ENCODE measurements around the gene NTPCR. TPM values are rescaled to one million over a fixed set of nuclear protein-coding genes. Genes with fewer than 3 reads are reported as not detected.
"Not testable (repeated sequence)": the region's sequence is repeated elsewhere in the genome, so short reads cannot be mapped to it uniquely, and the experiment has no call there.

Gene NTPCR
- total RNA-seq, 2 donors from 2014 or later = 57.0 to 64.8 TPM

DNA sequence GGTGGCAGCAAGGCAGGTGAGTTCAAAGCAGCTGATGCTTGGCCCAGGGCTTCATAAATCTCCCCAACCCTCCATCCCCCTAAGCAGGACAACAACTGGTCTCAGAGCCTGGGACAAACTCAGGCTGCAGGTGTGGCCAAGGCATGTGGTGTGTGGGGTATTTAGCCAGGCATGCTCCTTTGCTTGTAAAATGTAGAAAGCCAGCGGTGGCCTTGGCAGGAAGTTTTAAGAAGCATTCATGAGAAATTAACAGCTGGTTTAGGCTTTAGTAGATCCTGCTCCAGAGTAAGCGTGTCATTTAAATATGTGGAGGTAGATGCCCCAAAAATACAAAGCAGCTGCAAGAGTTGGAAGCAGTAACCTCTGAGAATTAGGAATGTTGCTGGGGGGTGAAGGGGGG is 44.8 kb downstream of the NTPCR start:
- Histone ChIP-seq H3K9ac (ENCODE audit: low read depth in 2 of 2, low read length in 2 of 2) (no peak overlapping the region), H3K27ac (no peak overlapping the region), H3K4me1 (no peaks in the 10 kb centered on the region), H3K36me3 (no peaks in the 10 kb centered on the region), H3K4me3 (no peak overlapping the region), H3K27me3 (no peaks in the 10 kb centered on the region), H3K9me3 (no peaks in the 10 kb centered on the region)
- intact Hi-C loops (cut with DNase I) = no loop called here
- no peak for DNase-seq
- TF ChIP-seq CTCF (IDR thresholded peaks at IDR 0.05) = no peak

DNA sequence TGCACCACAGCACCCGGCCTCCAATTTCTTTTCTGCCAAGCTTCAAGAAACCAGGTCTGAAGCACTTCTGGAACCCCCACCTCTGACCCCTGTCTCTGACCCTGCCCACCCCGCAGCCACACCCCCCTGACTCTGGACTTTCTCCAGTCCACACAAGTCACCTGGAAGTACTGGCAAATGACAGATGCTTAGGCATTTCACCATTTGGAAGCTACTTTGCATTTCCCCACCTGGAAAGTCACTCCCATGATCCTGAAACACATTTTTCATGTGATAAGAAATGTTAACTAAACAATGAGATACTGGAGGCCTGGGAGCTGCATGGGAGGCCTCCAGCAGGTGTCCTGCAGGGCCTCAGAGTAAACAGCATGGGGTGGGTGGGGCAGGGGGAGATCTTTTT is 45.7 kb downstream of the NTPCR start:
- TF ChIP-seq CTCF (IDR thresholded peaks at IDR 0.05) = no peak
- Histone ChIP-seq H3K27me3 (no peaks in the 10 kb centered on the region), H3K9ac (ENCODE audit: low read depth in 2 of 2, low read length in 2 of 2) (no peak overlapping the region), H3K4me3 (no peak overlapping the region), H3K36me3 (no peaks in the 10 kb centered on the region), H3K4me1 (no peaks in the 10 kb centered on the region), H3K27ac (no peak overlapping the region), H3K9me3 (no peaks in the 10 kb centered on the region)
- intact Hi-C loops (cut with DNase I) = no loop called here
- DNase-seq = no peak

GRCh38 chr1:232998138-232998537 is 47.7 kb downstream of the NTPCR start:
- Histone ChIP-seq H3K9me3 (no peaks in the 10 kb centered on the region), H3K27me3 (no peaks in the 10 kb centered on the region), H3K9ac (ENCODE audit: low read depth in 2 of 2, low read length in 2 of 2) (no peak overlapping the region), H3K4me1 (no peaks in the 10 kb centered on the region), H3K27ac (no peak overlapping the region), H3K36me3 (no peaks in the 10 kb centered on the region), H3K4me3 (no peak overlapping the region)
- intact Hi-C loops (cut with DNase I) = no loop called here
- no peak for TF ChIP-seq CTCF (IDR thresholded peaks at IDR 0.05)
- DNase-seq = no peak

DNA sequence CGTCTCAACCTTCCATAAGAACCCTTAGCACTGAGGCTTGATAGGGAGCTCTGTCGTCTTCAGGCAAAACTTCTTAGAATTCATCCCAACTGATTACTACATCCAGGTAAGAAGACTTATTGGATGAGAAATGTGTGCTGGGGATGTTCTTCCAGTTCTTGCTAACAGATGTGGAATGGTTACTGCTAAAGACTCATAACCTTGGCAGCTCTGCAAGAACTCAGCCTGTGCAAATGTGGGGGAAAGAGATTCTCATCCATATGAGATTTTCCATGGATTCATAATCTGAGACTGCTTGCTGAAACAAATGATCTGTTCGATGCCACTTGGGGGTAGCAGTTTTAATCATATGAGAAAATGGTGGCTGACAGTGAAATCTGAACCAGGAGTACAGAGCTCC is 48.2 kb downstream of the NTPCR start:
- no peak overlapping the region for H3K27ac ChIP-seq
- TF ChIP-seq CTCF (IDR thresholded peaks at IDR 0.05) = no peak
- H3K4me1 ChIP-seq = no peaks in the 10 kb centered on the region
- H3K36me3 ChIP-seq = no peaks in the 10 kb centered on the region
- intact Hi-C loops (cut with DNase I) = no loop called here
- no peak overlapping the region for H3K9ac ChIP-seq (ENCODE audit: low read depth in 2 of 2, low read length in 2 of 2)
- H3K9me3 ChIP-seq = no peaks in the 10 kb centered on the region
- H3K27me3 ChIP-seq = no peaks in the 10 kb centered on the region
- DNase-seq = no peak
- no peak overlapping the region for H3K4me3 ChIP-seq

GRCh38 chr1:232999956-233000625 is 49.7 kb downstream of the NTPCR start:
- no peak overlapping the region for H3K9ac ChIP-seq (ENCODE audit: low read depth in 2 of 2, low read length in 2 of 2)
- intact Hi-C loops (cut with DNase I) = no loop called here
- no peaks in the 10 kb centered on the region for H3K4me1 ChIP-seq
- no peaks in the 10 kb centered on the region for H3K27me3 ChIP-seq
- H3K36me3 ChIP-seq = no peaks in the 10 kb centered on the region
- no peak overlapping the region for H3K4me3 ChIP-seq
- no peak overlapping the region for H3K27ac ChIP-seq
- DNase-seq = no peak
- H3K9me3 ChIP-seq = no peaks in the 10 kb centered on the region
- TF ChIP-seq CTCF (IDR thresholded peaks at IDR 0.05) = no peak

DNA sequence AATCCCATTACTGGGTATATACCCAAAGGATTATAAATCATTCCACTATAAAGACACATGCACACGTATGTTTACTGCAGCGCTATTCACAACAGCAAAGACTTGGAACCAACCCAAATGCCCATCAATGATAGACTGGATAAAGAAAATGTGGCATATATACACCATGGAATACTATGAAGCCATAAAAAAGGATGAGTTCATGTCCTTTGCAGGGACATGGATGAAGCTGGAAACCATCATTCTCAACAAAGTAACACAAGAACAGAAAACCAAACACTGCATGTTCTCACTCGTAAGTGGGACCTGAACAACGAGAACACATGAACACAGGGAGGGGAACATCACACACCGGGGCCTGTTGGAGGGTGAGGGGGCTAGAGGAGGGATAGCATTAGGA is 53.2 kb downstream of the NTPCR start:
- H3K36me3 ChIP-seq; H3K27ac ChIP-seq; H3K4me1 ChIP-seq; H3K4me3 ChIP-seq; H3K9me3 ChIP-seq; intact Hi-C loops (cut with DNase I); H3K9ac ChIP-seq (ENCODE audit: low read depth in 2 of 2, low read length in 2 of 2); H3K27me3 ChIP-seq; DNase-seq: not testable (repeated sequence)
